AG09319 (cell line): ENCODE measurements around the gene DMBT1.

Source experiments
- DNase-seq: peaks from one replicate; pipeline ENCODE4 v3.0.0-alpha.2; 2010; ENCODE audit warnings: low read depth; ENCODE audit errors: extremely low read depth
- TF ChIP-seq, protein P1 (sequence below): IDR thresholded peaks from 2 replicates; pipeline ENCODE4 v1.5.1; 2011; ENCODE audit warnings: low read depth, mild to moderate bottlenecking, inconsistent platforms, low read length, moderate library complexity

DMBT1 gene

DNA sequence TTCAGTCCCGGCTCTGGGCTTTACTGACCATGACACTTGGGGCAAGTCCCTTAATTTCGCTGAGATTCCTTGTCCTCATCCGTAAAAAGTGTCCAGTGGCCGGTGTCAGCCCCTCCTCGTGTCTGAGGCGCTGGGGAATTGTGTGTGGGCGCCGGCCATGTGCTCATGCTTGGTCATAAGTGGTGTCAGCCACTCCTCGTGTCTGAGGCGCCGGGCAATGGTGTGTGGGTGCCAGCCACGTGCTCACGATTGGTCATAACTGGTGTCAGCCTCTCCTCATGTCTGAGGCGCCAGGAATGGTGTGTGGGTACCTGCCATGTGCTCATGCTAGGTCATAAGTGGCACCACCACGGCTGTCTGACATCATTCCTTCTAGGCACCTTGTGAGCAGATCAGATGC lies 40.7 kb upstream of the DMBT1 start:
- DNase-seq = no peak
- TF ChIP-seq, protein P1, sequence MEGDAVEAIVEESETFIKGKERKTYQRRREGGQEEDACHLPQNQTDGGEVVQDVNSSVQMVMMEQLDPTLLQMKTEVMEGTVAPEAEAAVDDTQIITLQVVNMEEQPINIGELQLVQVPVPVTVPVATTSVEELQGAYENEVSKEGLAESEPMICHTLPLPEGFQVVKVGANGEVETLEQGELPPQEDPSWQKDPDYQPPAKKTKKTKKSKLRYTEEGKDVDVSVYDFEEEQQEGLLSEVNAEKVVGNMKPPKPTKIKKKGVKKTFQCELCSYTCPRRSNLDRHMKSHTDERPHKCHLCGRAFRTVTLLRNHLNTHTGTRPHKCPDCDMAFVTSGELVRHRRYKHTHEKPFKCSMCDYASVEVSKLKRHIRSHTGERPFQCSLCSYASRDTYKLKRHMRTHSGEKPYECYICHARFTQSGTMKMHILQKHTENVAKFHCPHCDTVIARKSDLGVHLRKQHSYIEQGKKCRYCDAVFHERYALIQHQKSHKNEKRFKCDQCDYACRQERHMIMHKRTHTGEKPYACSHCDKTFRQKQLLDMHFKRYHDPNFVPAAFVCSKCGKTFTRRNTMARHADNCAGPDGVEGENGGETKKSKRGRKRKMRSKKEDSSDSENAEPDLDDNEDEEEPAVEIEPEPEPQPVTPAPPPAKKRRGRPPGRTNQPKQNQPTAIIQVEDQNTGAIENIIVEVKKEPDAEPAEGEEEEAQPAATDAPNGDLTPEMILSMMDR = no peak

DNA sequence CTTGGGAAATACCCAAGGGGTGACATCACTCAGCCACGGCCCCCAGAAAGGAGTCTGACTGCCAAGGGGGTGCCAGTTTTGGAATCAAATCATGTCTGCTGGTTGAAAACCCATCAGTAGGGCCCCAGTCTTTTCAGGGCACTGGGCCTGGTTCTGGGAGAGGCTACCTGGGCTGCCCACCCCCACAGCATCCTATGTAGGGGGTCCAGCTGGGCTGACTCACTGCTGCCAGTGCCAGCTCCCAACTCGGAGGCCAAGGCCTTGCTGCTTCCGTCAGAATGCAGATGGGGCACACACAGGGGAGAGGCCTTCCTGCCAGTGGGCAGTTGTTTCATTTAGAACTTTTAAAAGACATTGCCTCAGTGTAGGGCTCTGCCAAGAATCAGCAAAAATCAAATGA lies 39.5 kb upstream of the DMBT1 start:
- TF ChIP-seq, protein P1 = no peak
- DNase-seq = no peak

DNA sequence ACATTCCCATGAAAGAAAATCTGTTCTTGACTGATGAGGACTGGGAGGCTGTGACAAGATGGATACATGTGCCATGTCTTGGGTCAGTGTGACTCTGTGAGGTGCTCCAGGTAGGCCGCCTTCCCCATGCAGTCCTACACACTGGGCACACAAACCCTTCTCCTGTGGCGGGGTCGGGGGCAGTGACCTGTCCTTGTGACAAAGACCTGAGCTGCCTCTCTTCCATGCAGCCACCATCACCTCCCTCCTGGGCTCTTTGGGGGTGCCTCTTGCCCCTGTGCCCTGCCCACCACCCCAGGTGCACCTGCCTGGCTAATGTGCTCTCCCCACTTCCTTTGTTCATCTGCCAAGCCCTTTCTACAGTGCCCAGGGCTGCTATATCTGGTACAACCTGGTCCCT lies 35.7 kb upstream of the DMBT1 start:
- TF ChIP-seq, protein P1 = no peak
- no peak for DNase-seq

DNA sequence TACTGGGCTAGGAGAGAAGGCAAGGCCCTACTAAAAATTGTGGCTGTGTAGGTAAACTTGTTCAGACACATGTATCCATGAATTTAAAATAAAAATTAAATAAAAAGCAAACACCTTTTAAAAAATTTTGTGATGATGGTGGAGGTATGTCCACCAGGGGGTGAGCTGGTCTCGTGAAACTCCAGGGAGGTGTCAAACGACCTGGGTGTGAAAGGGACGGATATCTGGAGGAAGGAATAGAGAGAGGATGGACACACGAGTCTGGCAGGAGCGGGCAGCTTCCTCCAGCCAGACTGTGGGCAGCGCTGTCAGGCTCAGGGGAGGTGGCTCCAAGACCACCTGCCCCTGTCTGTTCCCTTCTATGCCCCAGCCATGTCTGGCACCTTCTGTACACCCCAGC lies 34.8 kb upstream of the DMBT1 start:
- TF ChIP-seq, protein P1 = no peak; the same call in 1 of the 2 replicates
- DNase-seq = no peak

DNA sequence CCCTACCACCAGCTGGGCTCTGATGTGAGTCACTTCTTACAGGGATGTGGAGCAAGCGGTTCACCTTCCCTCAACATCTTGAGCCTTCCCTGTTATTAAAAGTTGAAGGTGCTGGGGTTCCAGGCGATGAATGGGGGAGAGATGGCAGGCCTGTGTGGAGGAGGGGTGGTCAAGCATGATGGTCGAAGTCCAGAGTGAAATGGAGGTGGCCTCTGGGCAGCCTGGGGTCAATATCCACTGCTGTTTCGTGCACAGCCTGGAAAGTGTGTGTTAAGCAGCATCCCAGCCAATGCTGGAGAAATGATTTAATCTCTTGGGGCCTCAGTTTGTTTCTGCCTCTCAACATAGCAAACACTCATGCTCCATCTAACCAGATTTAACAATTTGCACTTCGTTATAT lies 33.7 kb upstream of the DMBT1 start:
- DNase-seq = no peak
- TF ChIP-seq, protein P1 = no peak

DNA sequence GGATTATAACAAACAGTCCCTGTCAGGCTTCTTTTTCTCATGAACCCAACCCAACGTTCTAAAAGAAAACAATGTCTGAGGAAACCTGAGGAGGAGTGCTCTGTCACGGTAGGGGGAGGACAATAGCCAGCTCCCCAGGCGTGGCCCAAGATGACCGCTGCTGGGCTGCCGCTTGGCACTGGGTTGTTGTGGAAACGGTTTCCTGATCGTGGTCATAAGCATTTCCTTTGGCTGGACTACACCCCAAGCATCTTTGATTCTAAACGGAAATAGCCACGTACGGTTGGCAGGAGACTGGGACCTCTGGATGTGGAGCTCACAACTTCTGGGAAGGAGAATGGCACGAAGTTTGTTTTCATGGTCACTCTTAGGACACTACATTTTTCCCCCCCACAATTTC lies 30.4 kb upstream of the DMBT1 start:
- DNase-seq = no peak
- TF ChIP-seq, protein P1 = no peak

DNA sequence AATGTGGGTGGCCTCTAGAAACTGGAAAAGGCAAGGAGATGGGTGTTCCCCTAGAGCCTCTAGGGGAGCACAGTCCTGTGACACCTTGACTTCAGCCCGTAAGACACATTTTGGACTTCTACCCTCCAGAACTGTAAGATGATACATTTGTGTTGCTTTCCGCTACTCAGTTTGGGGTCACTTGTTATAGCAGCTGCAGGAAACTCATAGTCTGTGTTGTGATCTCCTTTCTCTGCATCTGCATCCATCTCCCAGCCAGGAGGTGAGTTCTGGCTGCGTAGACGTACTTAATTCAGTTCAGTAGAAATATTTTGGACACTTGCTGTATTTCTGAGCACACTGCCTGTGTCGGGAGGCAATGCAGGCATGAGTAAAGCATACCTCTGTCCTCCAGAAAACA lies 29.3 kb upstream of the DMBT1 start:
- DNase-seq = no peak
- TF ChIP-seq, protein P1 = no peak
